Cardiac fibroblast (primary cell): ENCODE data around the gene UBE2H.
A peak's percentile ranks its signal among the peaks of the same experiment; 100 is the strongest.
"Not testable (repeated sequence)": the region's sequence is repeated elsewhere in the genome, so short reads cannot be mapped to it uniquely, and the experiment has no call there.

Experiments used
- DNase-seq, 2 donors: peaks; one replicate each; pipeline versions ENCODE4 v3.0.0 to v3.0.0-alpha.2; 2010; ENCODE audit warnings: low read depth in 2 of 2
- H3K4me3 ChIP-seq, 2 donors: replicated peaks in 1 of 2; 1 replicate in 1 of 2; 2 replicates in 1 of 2; pipeline ENCODE4 v1.5.1; 2011; ENCODE audit warnings: low read depth in 2 of 2, low read length in 2 of 2, mild to moderate bottlenecking in 2 of 2, moderate library complexity in 1 of 2
- TF ChIP-seq, protein P1 (sequence below): IDR thresholded peaks from one replicate; pipeline ENCODE4 v1.5.1; 2011; ENCODE audit warnings: low read depth, mild to moderate bottlenecking, low read length, inconsistent platforms

Gene UBE2H

GRCh38 chr7:129828989-129829736 is 123.6 kb downstream of the UBE2H start:
- TF ChIP-seq, protein P1, sequence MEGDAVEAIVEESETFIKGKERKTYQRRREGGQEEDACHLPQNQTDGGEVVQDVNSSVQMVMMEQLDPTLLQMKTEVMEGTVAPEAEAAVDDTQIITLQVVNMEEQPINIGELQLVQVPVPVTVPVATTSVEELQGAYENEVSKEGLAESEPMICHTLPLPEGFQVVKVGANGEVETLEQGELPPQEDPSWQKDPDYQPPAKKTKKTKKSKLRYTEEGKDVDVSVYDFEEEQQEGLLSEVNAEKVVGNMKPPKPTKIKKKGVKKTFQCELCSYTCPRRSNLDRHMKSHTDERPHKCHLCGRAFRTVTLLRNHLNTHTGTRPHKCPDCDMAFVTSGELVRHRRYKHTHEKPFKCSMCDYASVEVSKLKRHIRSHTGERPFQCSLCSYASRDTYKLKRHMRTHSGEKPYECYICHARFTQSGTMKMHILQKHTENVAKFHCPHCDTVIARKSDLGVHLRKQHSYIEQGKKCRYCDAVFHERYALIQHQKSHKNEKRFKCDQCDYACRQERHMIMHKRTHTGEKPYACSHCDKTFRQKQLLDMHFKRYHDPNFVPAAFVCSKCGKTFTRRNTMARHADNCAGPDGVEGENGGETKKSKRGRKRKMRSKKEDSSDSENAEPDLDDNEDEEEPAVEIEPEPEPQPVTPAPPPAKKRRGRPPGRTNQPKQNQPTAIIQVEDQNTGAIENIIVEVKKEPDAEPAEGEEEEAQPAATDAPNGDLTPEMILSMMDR = peak; percentile 7
- no peak for DNase-seq
- H3K4me3 ChIP-seq = no peak overlapping the region

- no peak for DNase-seq
- TF ChIP-seq, protein P1 = no peak
- no peak overlapping the region for H3K4me3 ChIP-seq
Measured at GRCh38 chr7:129828078-129828762, 124.5 kb downstream of the UBE2H start.

- H3K4me3 ChIP-seq = no peak overlapping the region
- DNase-seq = no peak
- TF ChIP-seq, protein P1 = no peak
Measured at GRCh38 chr7:129827467-129827990, 125.2 kb downstream of the UBE2H start.

- not testable (repeated sequence) for DNase-seq, H3K4me3 ChIP-seq
Measured at GRCh38 chr7:129826895-129827294, 125.9 kb downstream of the UBE2H start.

GRCh38 chr7:129825209-129825970 is 127.4 kb downstream of the UBE2H start:
- peak overlapping the region; percentile 73 to 79 for H3K4me3 ChIP-seq
- DNase-seq = peak; percentile 68 to 71
- TF ChIP-seq, protein P1 = peak; percentile 26

DNA sequence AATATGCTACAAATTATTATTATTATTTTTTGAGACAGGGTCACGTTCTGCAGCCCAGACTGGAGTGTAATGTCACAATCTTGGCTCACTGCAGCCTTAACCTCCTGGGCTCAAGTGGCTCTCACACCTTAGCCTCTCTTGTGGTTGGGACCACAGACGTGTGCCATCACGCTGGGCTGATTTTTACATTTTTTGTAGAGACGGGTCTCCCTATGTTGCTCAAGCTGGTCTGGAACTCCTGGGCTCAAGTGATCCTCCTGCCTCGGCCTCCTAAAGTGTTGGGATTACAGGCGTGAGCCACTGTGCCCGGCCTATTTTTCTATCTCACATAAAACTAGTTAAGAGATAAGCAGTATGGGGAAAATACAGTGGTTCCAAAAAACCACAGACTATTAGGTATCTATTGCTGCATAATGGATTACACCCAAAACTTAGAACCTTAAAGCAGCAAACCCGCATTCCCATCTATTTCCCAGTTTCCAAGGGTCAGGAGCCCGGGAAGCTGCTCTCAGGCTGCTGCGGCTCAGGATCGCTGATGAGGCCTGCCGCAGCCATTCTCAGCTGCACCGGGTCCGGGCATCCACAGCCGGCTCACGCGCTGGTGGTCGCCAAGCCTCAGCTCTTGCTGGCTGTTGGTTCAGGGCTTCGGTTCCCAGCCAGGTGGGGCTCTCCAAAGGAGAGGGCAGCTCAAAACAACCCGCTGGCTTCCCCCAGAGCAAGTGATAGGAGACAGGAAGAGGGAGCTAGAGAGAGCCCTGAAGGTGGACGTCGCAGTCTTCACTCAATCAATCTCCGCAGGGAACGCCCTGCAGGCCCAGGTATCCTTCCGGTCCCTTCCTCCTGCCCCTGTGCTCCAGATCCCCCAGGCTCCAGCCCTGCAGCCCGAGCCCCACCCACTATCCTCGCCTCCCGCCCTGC is 128.2 kb downstream of the UBE2H start:
- TF ChIP-seq, protein P1 = peak; percentile 28
- peak in 1 of 2 donors; percentile 27 for DNase-seq
- peak overlapping the region; percentile 73 to 79 for H3K4me3 ChIP-seq

DNA sequence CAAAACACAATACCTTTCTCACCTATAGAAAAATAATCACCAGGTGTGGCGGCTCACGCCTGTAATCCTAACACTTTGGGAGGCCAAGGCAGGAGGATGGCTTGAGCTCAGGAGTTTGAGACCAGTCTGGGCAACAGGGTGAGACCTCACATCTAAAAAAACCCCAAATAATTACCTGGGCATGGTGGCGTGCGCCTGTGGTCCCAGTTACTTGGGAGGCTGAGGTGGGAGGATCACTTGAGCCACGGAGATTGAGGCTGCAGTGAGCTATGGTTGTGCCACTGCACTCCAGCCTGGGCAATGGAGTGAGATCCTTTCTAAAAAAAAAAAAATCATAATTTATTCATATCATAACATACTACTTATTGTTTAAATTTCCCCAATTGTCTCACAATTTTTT is 129.6 kb downstream of the UBE2H start:
- DNase-seq, H3K4me3 ChIP-seq: not testable (repeated sequence)
